Erythroblast (primary cell): ENCODE data around the gene NELFCD.

Source experiments
- GATA1 ChIP-seq: IDR thresholded peaks from 2 replicates; pipeline ENCODE4 v1.6.1; 2011; ENCODE audit warnings: low read depth, mild to moderate bottlenecking, control low read depth, low read length, moderate library complexity
- POLR2A ChIP-seq: IDR thresholded peaks from 2 replicates; pipeline ENCODE4 v1.6.1; 2011; ENCODE audit warnings: mild to moderate bottlenecking, low read length

GRCh38 chr20:58941471-58941870, 39.6 kb upstream of the NELFCD start:
- no peak for TF ChIP-seq POLR2A
- no peak for TF ChIP-seq GATA1
